Suprapubic skin (tissue), 4 donors: ENCODE measurements around the gene HACD4.
"Not testable (repeated sequence)": the region's sequence is repeated elsewhere in the genome, so short reads cannot be mapped to it uniquely, and the experiment has no call there.

ENCODE experiments used
- EP300 ChIP-seq: sonication (generic); formaldehyde crosslinking; IDR thresholded peaks from one replicate; pipeline ENCODE4 v1.6.1; 2017; ENCODE audit warnings: antibody characterized with exemption
- POLR2A ChIP-seq, 2 donors: fragments of 450-650 bp; IDR thresholded peaks; one replicate each; pipeline ENCODE4 v1.6.1; 2017; ENCODE audit warnings: antibody characterized with exemption in 2 of 2, mild to moderate bottlenecking in 2 of 2, moderate library complexity in 2 of 2
- POLR2AphosphoS5 ChIP-seq, 3 donors: sonication (generic); formaldehyde crosslinking; IDR thresholded peaks; one replicate each; pipeline ENCODE4 v1.6.1; 2017; ENCODE audit warnings: antibody characterized with exemption in 3 of 3
- TF ChIP-seq, protein P1 (sequence below), 2 donors: fragments of 200-600 bp in 1 of 2; fragments of 450-650 bp in 1 of 2; sonication (generic) in 1 of 2; IDR thresholded peaks; one replicate each; pipeline ENCODE4 v1.5.1; 2016 to 2019; ENCODE audit warnings: antibody characterized with exemption in 2 of 2, mild to moderate bottlenecking in 1 of 2, moderate library complexity in 1 of 2

DNA sequence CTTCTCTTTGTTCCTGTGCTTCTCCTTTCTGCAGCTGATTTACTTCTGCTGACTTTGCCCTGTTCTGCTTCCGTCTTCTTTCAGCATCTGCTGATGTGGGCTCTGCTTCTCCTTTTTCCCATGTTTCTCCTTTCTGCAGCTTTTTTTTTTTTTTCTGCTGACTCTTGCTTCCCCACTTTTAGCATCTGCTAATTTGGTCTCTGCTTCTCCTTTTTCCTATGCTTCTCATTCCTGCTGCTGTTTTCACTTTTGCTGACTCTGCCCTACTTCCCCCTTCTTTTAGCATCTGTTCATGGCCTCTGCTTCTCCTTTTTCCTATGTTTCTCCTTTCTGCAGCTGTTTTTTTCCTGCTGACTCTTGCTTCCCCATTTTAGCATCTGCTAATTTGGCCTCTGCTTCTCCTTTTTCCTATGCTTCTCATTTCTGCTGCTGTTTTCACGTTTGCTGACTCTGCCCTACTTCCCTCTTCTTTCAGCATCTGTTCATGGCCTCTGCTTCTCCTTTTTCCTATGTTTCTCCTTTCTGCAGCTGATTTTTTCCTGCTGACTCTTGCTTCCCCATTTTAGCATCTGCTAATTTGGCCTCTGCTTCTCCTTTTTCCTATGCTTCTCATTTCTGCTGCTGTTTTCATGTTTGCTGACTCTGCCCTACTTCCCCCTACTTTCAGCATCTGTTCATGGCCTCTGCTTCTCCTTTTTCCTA, 58.0 kb downstream of the HACD4 start:
- TF ChIP-seq POLR2A (IDR thresholded peaks at IDR 0.05); POLR2AphosphoS5 (IDR thresholded peaks at IDR 0.05); EP300: not testable (repeated sequence)
- TF ChIP-seq, protein P1, sequence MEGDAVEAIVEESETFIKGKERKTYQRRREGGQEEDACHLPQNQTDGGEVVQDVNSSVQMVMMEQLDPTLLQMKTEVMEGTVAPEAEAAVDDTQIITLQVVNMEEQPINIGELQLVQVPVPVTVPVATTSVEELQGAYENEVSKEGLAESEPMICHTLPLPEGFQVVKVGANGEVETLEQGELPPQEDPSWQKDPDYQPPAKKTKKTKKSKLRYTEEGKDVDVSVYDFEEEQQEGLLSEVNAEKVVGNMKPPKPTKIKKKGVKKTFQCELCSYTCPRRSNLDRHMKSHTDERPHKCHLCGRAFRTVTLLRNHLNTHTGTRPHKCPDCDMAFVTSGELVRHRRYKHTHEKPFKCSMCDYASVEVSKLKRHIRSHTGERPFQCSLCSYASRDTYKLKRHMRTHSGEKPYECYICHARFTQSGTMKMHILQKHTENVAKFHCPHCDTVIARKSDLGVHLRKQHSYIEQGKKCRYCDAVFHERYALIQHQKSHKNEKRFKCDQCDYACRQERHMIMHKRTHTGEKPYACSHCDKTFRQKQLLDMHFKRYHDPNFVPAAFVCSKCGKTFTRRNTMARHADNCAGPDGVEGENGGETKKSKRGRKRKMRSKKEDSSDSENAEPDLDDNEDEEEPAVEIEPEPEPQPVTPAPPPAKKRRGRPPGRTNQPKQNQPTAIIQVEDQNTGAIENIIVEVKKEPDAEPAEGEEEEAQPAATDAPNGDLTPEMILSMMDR (IDR thresholded peaks at IDR 0.05), result not testable (repeated sequence)
